ENCODE measurements around the gene ITGBL1.

- TF ChIP-seq ZNF317 (CRISPR knock-in tag; IDR thresholded peaks at IDR 0.05; ENCODE audit: borderline replicate concordance, low read depth) (no peak), HMGXB4 (CRISPR knock-in tag; IDR thresholded peaks at IDR 0.05) (no peak), ATF6 (CRISPR knock-in tag; IDR thresholded peaks at IDR 0.05) (no peak), NFYB (CRISPR knock-in tag; conservative IDR thresholded peaks at IDR 0.05; ENCODE audit: low read depth) (no peak), ATF2 (CRISPR knock-in tag; IDR thresholded peaks at IDR 0.05; ENCODE audit: borderline replicate concordance, low read depth) (no peak), ELF4 (CRISPR knock-in tag; IDR thresholded peaks at IDR 0.05; ENCODE audit: low read depth) (no peak), CTCF (IDR thresholded peaks at IDR 0.05) (no peak), TP53 (CRISPR knock-in tag; IDR thresholded peaks at IDR 0.05) (no peak), ZNF219 (CRISPR knock-in tag; IDR thresholded peaks at IDR 0.05; ENCODE audit: borderline replicate concordance) (no peak), ZNF423 (CRISPR knock-in tag; IDR thresholded peaks at IDR 0.05) (no peak), ZMAT4 (CRISPR knock-in tag; IDR thresholded peaks at IDR 0.05) (no peak)
Observed at GRCh38 chr13:101555610-101556009, 103.1 kb downstream of the ITGBL1 start.
